Measurements from ENCODE around the gene CRYGS.

CRYGS gene

GRCh38 chr3:186511702-186512101, 32.5 kb downstream of the CRYGS start:
- peak overlapping the region; percentile 70 for H3K4me2 ChIP-seq (ENCODE audit: low read length)
- H3K27ac ChIP-seq (ENCODE audit: low read length): peak overlapping the region; percentile 96
- no peaks in the 10 kb centered on the region for H4K20me1 ChIP-seq (ENCODE audit: insufficient read depth, low read length)
- H3K79me2 ChIP-seq (ENCODE audit: low read length): no peaks in the 10 kb centered on the region
- peaks cover 80% of the 10 kb centered on the region for H3K4me1 ChIP-seq (ENCODE audit: low read length)
- no peaks in the 10 kb centered on the region for H3K27me3 ChIP-seq (ENCODE audit: low read depth, low read length)
- H3K9me3 ChIP-seq (ENCODE audit: insufficient read depth, low read length): no peaks in the 10 kb centered on the region
- TF ChIP-seq CTCF (IDR thresholded peaks at IDR 0.05; ENCODE audit: low read depth, low read length): no peak
- no peak for TF ChIP-seq EZH2phosphoT487 (IDR thresholded peaks at IDR 0.05; ENCODE audit: low read depth)
- no peak overlapping the region for H2AFZ ChIP-seq (ENCODE audit: low read depth, low read length)
- peak overlapping the region; percentile 73 for H3K9ac ChIP-seq (ENCODE audit: low read length)
- peak overlapping the region; percentile 30; the same call in 1 of the 2 replicates for H3K4me3 ChIP-seq (ENCODE audit: low read length)
- no peaks in the 10 kb centered on the region for H3K36me3 ChIP-seq (replicated peaks; ENCODE audit: low read depth, low read length)

GRCh38 chr3:186511245-186511644, 32.9 kb downstream of the CRYGS start:
- Histone ChIP-seq H3K4me1 (ENCODE audit: low read length) (peaks cover 76% of the 10 kb centered on the region), H3K4me2 (ENCODE audit: low read length) (peak overlapping the region; percentile 87), H3K27ac (ENCODE audit: low read length) (peak overlapping the region; percentile 96)

GRCh38 chr3:186510374-186511079, 33.7 kb downstream of the CRYGS start:
- H3K9me3 ChIP-seq (ENCODE audit: insufficient read depth, low read length): no peaks in the 10 kb centered on the region
- H3K4me3 ChIP-seq (ENCODE audit: low read length): peak overlapping the region; percentile 61
- H3K79me2 ChIP-seq (ENCODE audit: low read length): no peaks in the 10 kb centered on the region
- no peaks in the 10 kb centered on the region for H3K36me3 ChIP-seq (replicated peaks; ENCODE audit: low read depth, low read length)
- no peak overlapping the region for H2AFZ ChIP-seq (ENCODE audit: low read depth, low read length)
- H3K27me3 ChIP-seq (ENCODE audit: low read depth, low read length): no peaks in the 10 kb centered on the region
- H3K4me1 ChIP-seq (ENCODE audit: low read length): peaks cover 75% of the 10 kb centered on the region
- TF ChIP-seq CTCF (IDR thresholded peaks at IDR 0.05; ENCODE audit: low read depth, low read length): peak; percentile 77
- no peak for TF ChIP-seq EZH2phosphoT487 (IDR thresholded peaks at IDR 0.05; ENCODE audit: low read depth)
- no peaks in the 10 kb centered on the region for H4K20me1 ChIP-seq (ENCODE audit: insufficient read depth, low read length)
- H3K27ac ChIP-seq (ENCODE audit: low read length): peak overlapping the region; percentile 96
- peak overlapping the region; percentile 80 for H3K9ac ChIP-seq (ENCODE audit: low read length)
- H3K4me2 ChIP-seq (ENCODE audit: low read length): peak overlapping the region; percentile 87

More at GRCh38 chr3:186511245-186511644, 32.9 kb downstream of the CRYGS start:
- no peak overlapping the region for H2AFZ ChIP-seq (ENCODE audit: low read depth, low read length)
- no peaks in the 10 kb centered on the region for H3K79me2 ChIP-seq (ENCODE audit: low read length)
- no peaks in the 10 kb centered on the region for H3K27me3 ChIP-seq (ENCODE audit: low read depth, low read length)
- no peaks in the 10 kb centered on the region for H3K36me3 ChIP-seq (replicated peaks; ENCODE audit: low read depth, low read length)
- peak overlapping the region; percentile 61; the same call in 1 of the 2 replicates for H3K4me3 ChIP-seq (ENCODE audit: low read length)
- no peaks in the 10 kb centered on the region for H3K9me3 ChIP-seq (ENCODE audit: insufficient read depth, low read length)
- H4K20me1 ChIP-seq (ENCODE audit: insufficient read depth, low read length): no peaks in the 10 kb centered on the region
- H3K9ac ChIP-seq (ENCODE audit: low read length): peak overlapping the region; percentile 80
- TF ChIP-seq CTCF (IDR thresholded peaks at IDR 0.05; ENCODE audit: low read depth, low read length) (no peak), EZH2phosphoT487 (IDR thresholded peaks at IDR 0.05; ENCODE audit: low read depth) (no peak)

- Histone ChIP-seq H3K9ac (ENCODE audit: low read length) (peak overlapping the region; percentile 80), H3K36me3 (replicated peaks; ENCODE audit: low read depth, low read length) (no peaks in the 10 kb centered on the region), H3K4me3 (ENCODE audit: low read length) (no peak overlapping the region), H3K27ac (ENCODE audit: low read length) (peak overlapping the region; percentile 96), H2AFZ (ENCODE audit: low read depth, low read length) (peak overlapping the region; percentile 44), H3K4me1 (ENCODE audit: low read length) (peaks cover 69% of the 10 kb centered on the region), H3K79me2 (ENCODE audit: low read length) (no peaks in the 10 kb centered on the region), H3K27me3 (ENCODE audit: low read depth, low read length) (no peaks in the 10 kb centered on the region), H3K4me2 (ENCODE audit: low read length) (peak overlapping the region; percentile 87), H3K9me3 (ENCODE audit: insufficient read depth, low read length) (no peaks in the 10 kb centered on the region), H4K20me1 (ENCODE audit: insufficient read depth, low read length) (no peaks in the 10 kb centered on the region)
- no peak for TF ChIP-seq EZH2phosphoT487 (IDR thresholded peaks at IDR 0.05; ENCODE audit: low read depth)
- no peak for TF ChIP-seq CTCF (IDR thresholded peaks at IDR 0.05; ENCODE audit: low read depth, low read length)
These were observed 34.8 kb downstream of the CRYGS start for GRCh38 chr3:186509423-186509822.

Measured in OCI-LY3 (cell line).